Heart right ventricle (tissue), 16 donors: Measurements from ENCODE around the gene ZBTB7B. TPM values are rescaled to one million over a fixed set of nuclear protein-coding genes. Genes with fewer than 3 reads are reported as not detected.
A peak's percentile ranks its signal among the peaks of the same experiment; 100 is the strongest.

Experiments
- ATAC-seq, 8 donors: fragments of 200-7000 bp; cut with Tn5 transposase; one replicate each; pipeline ENCODE4 v1.9.1; 2020; ENCODE audit warnings: mild to moderate bottlenecking in 8 of 8, moderate library complexity in 8 of 8, moderate number of reproducible peaks in 1 of 8
- DNase-seq, 2 donors: peaks; one replicate each; pipeline ENCODE4 v3.0.0-alpha.2; 2020
- H3K27ac ChIP-seq, 10 donors: fragments of 200-600 bp; sonication (generic) in 2 of 10; one replicate each; pipeline versions ENCODE4 v1.5.0 to v1.8.0; 2020 to 2022; ENCODE audit warnings: mild to moderate bottlenecking in 3 of 10
- H3K27me3 ChIP-seq, 7 donors: fragments of 200-600 bp; one replicate each; pipeline ENCODE4 v1.8.0; 2021 to 2022; ENCODE audit warnings: mild to moderate bottlenecking in 2 of 7
- H3K36me3 ChIP-seq, 9 donors: fragments of 200-600 bp; sonication (generic) in 1 of 9; one replicate each; pipeline versions ENCODE4 v1.5.0 to v1.8.0; 2020 to 2022; ENCODE audit warnings: mild to moderate bottlenecking in 2 of 9
- H3K4me1 ChIP-seq, 9 donors: fragments of 200-600 bp; sonication (generic) in 1 of 9; one replicate each; pipeline versions ENCODE4 v1.5.0 to v1.8.0; 2020 to 2022; ENCODE audit warnings: mild to moderate bottlenecking in 4 of 9
- H3K4me3 ChIP-seq, 10 donors: fragments of 200-600 bp; sonication (generic) in 2 of 10; one replicate each; pipeline versions ENCODE4 v1.5.0 to v1.8.0; 2020 to 2022; ENCODE audit warnings: mild to moderate bottlenecking in 7 of 10, moderate library complexity in 2 of 10
- H3K9me3 ChIP-seq, 11 donors: fragments of 200-600 bp in 10 of 11; sonication (generic) in 2 of 11; one replicate each; pipeline versions ENCODE4 v1.5.0 to v1.8.0; 2013 to 2022; ENCODE audit warnings: mild to moderate bottlenecking in 2 of 11, control low read depth in 1 of 11, moderate library complexity in 1 of 11
- CTCF ChIP-seq, 9 donors: fragments of 200-600 bp; sonication (generic) in 2 of 9; IDR thresholded peaks; one replicate each; pipeline versions ENCODE4 v1.5.0 to v1.8.0; 2021 to 2022; ENCODE audit warnings: antibody characterized with exemption in 9 of 9, mild to moderate bottlenecking in 5 of 9, moderate library complexity in 1 of 9
- WGBS, 2 donors: extraction: QIAGEN DNeasy Blood & Tissue Kit; methylation state at CpG; one replicate each; pipeline ENCODE4 v1.1.7; 2013; ENCODE audit warnings: inconsistent platforms in 1 of 2; 5-methylcytosine and 5-hydroxymethylcytosine counted together
- intact Hi-C, 10 donors: fragments of 100-400 bp; cut with DNase I; formaldehyde crosslinking; loops; one replicate each; pipeline versions ENCODE4 v1.11.1 to v1.14.2; 2022
- polyA plus RNA-seq, 2 donors: library from polyadenylated mRNA; stranded (reverse); fragments of 200-250 nt; gene quantifications; one replicate each; pipeline ENCODE4 v1.2.3, GENCODE V29; 2013
- total RNA-seq, 10 donors: library from RNA; stranded (reverse); fragmentation: NEBNext Ultra II Directional in 3 of 10; extraction: Animal tissue kit (Norgen Biotek cat#: 25700) in 3 of 10; gene quantifications; one replicate each; pipeline versions ENCODE4 v1.2.1 to v1.2.4, GENCODE V29; 2021 to 2023
- donor health status: Arrhythmogenic right ventricular cardiomyopathy.
- donor health status: ischemic (EF 13 %, LVEDD 7.1; RV severe dilation, severe dysfunction).
- donor health status: healthy with polysubstance abuse.
- donor health status: DM: no; HTN: yes; CAD: no.
- donor health status: DM: no; HTN: no; CAD: no.
- donor health status: ischemic (EF 25% LVEDD 6.9; RV normal size, moderate dysfunction).
- donor health status: ischemic (EF 25% LVEDD 5.7; RV mildly dilated, moderate dysfunction).
- donor health status: healthy.
- donor health status: DM: yes; HTN: yes; CAD: no.
- donor health status: Ischemic cardiomyopathy.
- donor health status: ischemic (EF 35%, LVEDD 5.7; RV mildly dilated, moderate dysfunction).
- donor health status: nonischemic (EF 11% LVEDD 7.7; RV severe dilation, severe dysfunction).
- donor health status: DM: yes; HTN: yes; CAD: no.
- donor health status: PGD.
- donor health status: ischemic (EF 29% LVEDD 5.4; RV normal size, mild dysfunction).
- donor health status: nonischemic (EF 23%, LVEDD 6.1; RV moderate dilation, normal function).

ZBTB7B gene
- total and polyA plus RNA-seq, 12 donors = 25.7 to 54.7 (median 37.9) TPM

- H3K4me1 ChIP-seq = peaks cover 0 to 21% (median 0%) of the 10 kb centered on the region in 9 donors
- no peaks in the 10 kb centered on the region for H3K9me3 ChIP-seq
- TF ChIP-seq CTCF (IDR thresholded peaks at IDR 0.05) = no peak
- H3K27me3 ChIP-seq = no peaks in the 10 kb centered on the region
- ATAC-seq (peak in 4 of 8 donors; percentile 10 to 14 (median 12)), DNase-seq (no peak)
- H3K36me3 ChIP-seq = peaks cover 0 to 47% (median 12%) of the 10 kb centered on the region in 9 donors
- H3K4me3 ChIP-seq = no peak overlapping the region
- intact Hi-C loops = no loop called here
- WGBS, 2 donors = 87 to 89% methylated on average over 14 of the region's 14 CpGs
- H3K27ac ChIP-seq = no peak overlapping the region
Measured at GRCh38 chr1:154992721-154993571, 9.7 kb upstream of the ZBTB7B start.

DNA sequence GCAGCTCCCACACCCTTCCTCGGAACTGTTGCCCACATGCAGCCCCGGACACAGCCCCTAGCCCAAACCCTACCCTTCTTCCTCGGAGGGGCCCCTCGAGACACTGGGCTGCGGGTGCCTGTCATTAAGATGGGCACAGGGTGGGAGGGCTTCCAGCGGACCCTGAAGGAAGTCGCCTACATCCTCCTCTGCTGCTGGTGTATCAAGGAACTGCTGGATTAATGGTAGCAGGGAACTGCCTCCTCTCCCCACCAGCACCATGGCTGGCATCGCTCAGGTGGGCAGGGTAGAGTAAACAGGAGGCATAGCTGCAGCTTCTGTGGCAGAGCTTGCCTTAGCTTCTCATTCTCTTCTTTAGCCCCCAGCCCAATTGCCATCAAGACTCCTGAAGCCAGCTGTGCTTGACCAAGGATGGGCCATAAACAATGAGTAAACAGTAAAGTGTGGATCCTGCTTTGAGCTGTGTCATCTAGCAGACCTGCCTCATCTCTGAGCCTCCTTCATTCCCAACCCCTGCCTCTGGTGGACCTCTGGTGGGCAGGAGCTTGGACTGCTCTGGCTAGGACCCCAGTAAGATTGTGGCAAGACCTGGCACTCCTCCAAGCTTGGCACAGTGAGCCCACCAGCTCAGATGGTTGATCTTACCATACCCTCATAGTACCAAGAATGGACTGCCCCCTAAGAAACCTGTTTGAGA, 8.9 kb upstream of the ZBTB7B start, which contains the start of gene LENEP:
TSS of gene LENEP (plus strand) at position 15 of the 697 bp plus-strand sequence. CDS start at position 37, 22 bp downstream.
- intact Hi-C loops = no loop called here
- Histone ChIP-seq H3K27me3 (no peaks in the 10 kb centered on the region), H3K9me3 (no peaks in the 10 kb centered on the region), H3K27ac (no peak within 1 kb of the TSS), H3K4me1 (peaks cover 0 to 27% (median 1%) of the 10 kb centered on the region in 9 donors), H3K36me3 (peaks cover 0 to 40% (median 6%) of the 10 kb centered on the region in 9 donors), H3K4me3 (no peak within 1 kb of the TSS)
- no peak for TF ChIP-seq CTCF (IDR thresholded peaks at IDR 0.05)
- 70 to 73% methylated on average over 8 of the region's 8 CpGs for WGBS, 2 donors
- no peak for ATAC-seq
- no peak for DNase-seq

DNA sequence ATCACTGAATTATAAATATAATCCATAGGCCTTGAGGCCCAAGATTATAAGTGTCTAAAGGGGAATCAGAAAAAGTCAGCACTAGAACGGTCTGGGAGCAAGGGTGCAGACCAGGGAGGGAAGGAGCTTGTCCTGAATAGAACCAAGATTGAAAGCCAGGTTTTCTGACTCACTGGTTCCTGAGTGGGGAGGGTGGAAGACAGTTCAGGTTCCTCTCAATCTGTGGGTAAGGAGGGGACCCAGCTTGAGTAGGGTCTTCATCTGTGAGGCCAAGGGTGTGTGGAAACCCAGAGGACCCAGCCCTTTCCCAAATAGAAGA, 8.4 kb upstream of the ZBTB7B start:
- Histone ChIP-seq H3K36me3 (peaks cover 0 to 35% (median 6%) of the 10 kb centered on the region in 9 donors), H3K4me1 (peaks cover 5 to 32% (median 7%) of the 10 kb centered on the region in 9 donors), H3K27me3 (no peaks in the 10 kb centered on the region), H3K9me3 (no peaks in the 10 kb centered on the region), H3K4me3 (no peak overlapping the region), H3K27ac (no peak overlapping the region)
- ATAC-seq (no peak), DNase-seq (no peak)
- intact Hi-C loops = no loop called here
- whole genome bisulfite sequencing, 2 donors = 78 to 86% methylated on average over 1 of the region's 1 CpG
- TF ChIP-seq CTCF (IDR thresholded peaks at IDR 0.05) = no peak

- no peak for DNase-seq
- intact Hi-C loops = no loop called here
- no peak overlapping the region for H3K4me3 ChIP-seq
- peaks cover 0 to 31% (median 6%) of the 10 kb centered on the region in 9 donors for H3K36me3 ChIP-seq
- H3K4me1 ChIP-seq = peaks cover 5 to 36% (median 10%) of the 10 kb centered on the region in 9 donors
- H3K27ac ChIP-seq = no peak overlapping the region
- WGBS, 2 donors = 71 to 73% methylated on average over 3 of the region's 3 CpGs
- no peaks in the 10 kb centered on the region for H3K9me3 ChIP-seq
- ATAC-seq = no peak
- H3K27me3 ChIP-seq = no peaks in the 10 kb centered on the region
- TF ChIP-seq CTCF (IDR thresholded peaks at IDR 0.05) = no peak
Measured at GRCh38 chr1:154994591-154994990, 8.0 kb upstream of the ZBTB7B start.
